Measurements from ENCODE around the gene ADAM19. TPM values are rescaled to one million over a fixed set of nuclear protein-coding genes. Genes with fewer than 3 reads are reported as not detected.
A peak's percentile ranks its signal among the peaks of the same experiment; 100 is the strongest.

ADAM19 gene
- total RNA-seq, 1 donor, result 11.2 TPM

DNA sequence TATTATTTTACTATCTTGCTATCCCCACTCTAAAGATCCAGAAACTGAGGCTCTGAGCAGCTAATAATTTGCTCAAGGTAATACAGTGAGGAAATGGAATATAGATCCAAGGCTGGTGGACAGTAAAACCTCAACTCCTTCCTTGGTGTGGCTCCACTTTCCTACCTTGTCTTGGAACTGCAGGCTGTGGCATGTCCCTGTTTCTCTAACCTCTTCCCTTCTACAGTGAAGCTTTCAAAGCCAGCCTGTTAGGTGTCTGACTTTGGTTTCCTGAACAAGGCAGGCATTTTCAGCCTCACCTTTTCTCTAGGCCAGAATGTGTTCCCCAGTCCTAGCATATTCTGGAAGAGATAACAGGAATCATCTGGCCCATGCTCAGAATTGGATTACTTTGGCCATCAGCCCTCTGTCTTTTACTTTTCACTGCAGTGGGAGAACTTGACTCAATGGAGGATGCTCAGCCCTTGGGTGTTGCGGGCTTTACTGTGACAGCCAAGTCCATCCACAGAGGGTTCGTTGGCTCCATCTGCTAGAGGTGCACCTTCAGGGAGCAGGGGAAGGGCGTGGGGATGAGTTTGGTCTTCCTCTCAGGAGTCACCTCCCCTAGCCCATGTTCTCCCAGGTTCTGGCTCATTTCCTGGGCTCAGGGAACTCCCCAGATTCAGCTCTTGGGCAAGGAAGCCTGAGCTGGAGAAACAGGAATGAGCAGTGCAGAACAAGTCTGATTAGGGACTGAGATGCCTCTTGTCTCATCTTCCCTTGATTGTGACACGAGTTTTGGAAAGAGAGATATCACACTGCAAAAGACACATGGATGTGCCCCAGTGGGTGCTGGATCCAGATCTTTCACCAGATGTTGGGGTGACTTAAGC lies 114.4 kb downstream of the ADAM19 start:
- DNase-seq (ENCODE audit: low read depth), result no peak
- TF ChIP-seq, protein P1, sequence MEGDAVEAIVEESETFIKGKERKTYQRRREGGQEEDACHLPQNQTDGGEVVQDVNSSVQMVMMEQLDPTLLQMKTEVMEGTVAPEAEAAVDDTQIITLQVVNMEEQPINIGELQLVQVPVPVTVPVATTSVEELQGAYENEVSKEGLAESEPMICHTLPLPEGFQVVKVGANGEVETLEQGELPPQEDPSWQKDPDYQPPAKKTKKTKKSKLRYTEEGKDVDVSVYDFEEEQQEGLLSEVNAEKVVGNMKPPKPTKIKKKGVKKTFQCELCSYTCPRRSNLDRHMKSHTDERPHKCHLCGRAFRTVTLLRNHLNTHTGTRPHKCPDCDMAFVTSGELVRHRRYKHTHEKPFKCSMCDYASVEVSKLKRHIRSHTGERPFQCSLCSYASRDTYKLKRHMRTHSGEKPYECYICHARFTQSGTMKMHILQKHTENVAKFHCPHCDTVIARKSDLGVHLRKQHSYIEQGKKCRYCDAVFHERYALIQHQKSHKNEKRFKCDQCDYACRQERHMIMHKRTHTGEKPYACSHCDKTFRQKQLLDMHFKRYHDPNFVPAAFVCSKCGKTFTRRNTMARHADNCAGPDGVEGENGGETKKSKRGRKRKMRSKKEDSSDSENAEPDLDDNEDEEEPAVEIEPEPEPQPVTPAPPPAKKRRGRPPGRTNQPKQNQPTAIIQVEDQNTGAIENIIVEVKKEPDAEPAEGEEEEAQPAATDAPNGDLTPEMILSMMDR (IDR thresholded peaks at IDR 0.05; ENCODE audit: insufficient read depth, low read length), result no peak
- no peak overlapping the region for H3K4me3 ChIP-seq (ENCODE audit: low read depth, low read length)

GRCh38 chr5:157459715-157460599 lies 115.6 kb downstream of the ADAM19 start, which contains the start of gene NIPAL4:
Gene NIPAL4, plus strand, starts transcription at chr5:157460213. Its CDS starts 108 bp downstream, at chr5:157460321.
- H3K4me3 ChIP-seq (ENCODE audit: low read depth, low read length), result peak within 1 kb of the TSS; percentile 51
- DNase-seq (ENCODE audit: low read depth), result no peak
- TF ChIP-seq, protein P1 (IDR thresholded peaks at IDR 0.05; ENCODE audit: insufficient read depth, low read length), result no peak

GRCh38 chr5:157458835-157459234 lies 116.7 kb downstream of the ADAM19 start:
- TF ChIP-seq, protein P1 (IDR thresholded peaks at IDR 0.05; ENCODE audit: insufficient read depth, low read length), result no peak

GRCh38 chr5:157457391-157457790 lies 118.2 kb downstream of the ADAM19 start:
- no peak overlapping the region for H3K4me3 ChIP-seq (ENCODE audit: low read depth, low read length)
- no peak for DNase-seq (ENCODE audit: low read depth)
- TF ChIP-seq, protein P1 (IDR thresholded peaks at IDR 0.05; ENCODE audit: insufficient read depth, low read length), result no peak

More at GRCh38 chr5:157458835-157459234, 116.7 kb downstream of the ADAM19 start:
- DNase-seq (ENCODE audit: low read depth), result no peak
- H3K4me3 ChIP-seq (ENCODE audit: low read depth, low read length), result no peak overlapping the region

DNA sequence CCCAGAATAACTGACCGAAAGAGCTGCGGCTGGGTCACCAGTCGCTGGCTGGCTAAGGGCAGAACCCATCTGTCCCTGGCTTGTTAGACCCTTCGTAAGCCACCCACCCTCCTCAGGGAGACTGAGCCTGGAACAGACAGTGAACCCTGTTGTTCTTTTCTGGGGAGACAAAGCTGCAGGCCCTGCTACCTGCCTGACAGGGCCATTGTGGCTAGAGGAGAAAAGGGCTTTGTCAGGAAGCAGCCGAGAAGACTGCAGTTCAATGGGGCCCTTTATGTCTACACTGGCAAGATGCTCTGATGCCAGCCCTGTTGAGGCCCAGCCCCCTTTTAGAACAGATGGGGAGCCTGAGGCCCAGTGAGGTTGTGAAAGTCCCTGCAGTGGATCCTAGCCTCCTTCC lies 119.3 kb downstream of the ADAM19 start:
- H3K4me3 ChIP-seq (ENCODE audit: low read depth, low read length), result no peak overlapping the region
- TF ChIP-seq, protein P1 (IDR thresholded peaks at IDR 0.05; ENCODE audit: insufficient read depth, low read length), result no peak
- DNase-seq (ENCODE audit: low read depth), result no peak

- DNase-seq (ENCODE audit: low read depth), result no peak
- TF ChIP-seq, protein P1 (IDR thresholded peaks at IDR 0.05; ENCODE audit: insufficient read depth, low read length), result no peak
- H3K4me3 ChIP-seq (ENCODE audit: low read depth, low read length), result no peak overlapping the region
Observed at GRCh38 chr5:157455057-157455456, 120.5 kb downstream of the ADAM19 start.
